ENCODE results near the gene CD52.
"Not testable (repeated sequence)": the region's sequence is repeated elsewhere in the genome, so short reads cannot be mapped to it uniquely, and the experiment has no call there.

The CD52 gene

GRCh38 chr1:26284597-26285347, 33.0 kb upstream of the CD52 start:
- DNase-seq (ENCODE audit: low read depth): peak; percentile 91

GRCh38 chr1:26285366-26286063, 32.2 kb upstream of the CD52 start:
- DNase-seq (ENCODE audit: low read depth): no peak

GRCh38 chr1:26286064-26286416, 31.7 kb upstream of the CD52 start:
- DNase-seq (ENCODE audit: low read depth): no peak

GRCh38 chr1:26287033-26287711, 30.6 kb upstream of the CD52 start:
- no peak for DNase-seq (ENCODE audit: low read depth)

- no peak for DNase-seq (ENCODE audit: low read depth)
Observed at GRCh38 chr1:26287811-26288210, 29.9 kb upstream of the CD52 start.

GRCh38 chr1:26288311-26288941, 29.3 kb upstream of the CD52 start:
- no peak for DNase-seq (ENCODE audit: low read depth)

- DNase-seq (ENCODE audit: low read depth): no peak
Observed at GRCh38 chr1:26289158-26290059, 28.3 kb upstream of the CD52 start.

- no peak for DNase-seq (ENCODE audit: low read depth)
Observed at GRCh38 chr1:26290122-26290881, 27.5 kb upstream of the CD52 start.

GRCh38 chr1:26290882-26291261, 26.9 kb upstream of the CD52 start:
- DNase-seq (ENCODE audit: low read depth): no peak

- DNase-seq (ENCODE audit: low read depth): no peak
Observed at GRCh38 chr1:26291433-26291832, 26.3 kb upstream of the CD52 start.

GRCh38 chr1:26291939-26292338, 25.8 kb upstream of the CD52 start:
- no peak for DNase-seq (ENCODE audit: low read depth)

- DNase-seq (ENCODE audit: low read depth): not testable (repeated sequence)
Observed at GRCh38 chr1:26292735-26293134, 25.0 kb upstream of the CD52 start.

GRCh38 chr1:26293911-26294463, 23.8 kb upstream of the CD52 start:
- DNase-seq (ENCODE audit: low read depth): no peak

GRCh38 chr1:26295194-26296138, 22.3 kb upstream of the CD52 start:
- DNase-seq (ENCODE audit: low read depth): no peak

GRCh38 chr1:26296340-26297056, 21.3 kb upstream of the CD52 start:
- DNase-seq (ENCODE audit: low read depth): no peak

GRCh38 chr1:26297057-26297790, 20.5 kb upstream of the CD52 start:
- DNase-seq (ENCODE audit: low read depth): no peak

- no peak for DNase-seq (ENCODE audit: low read depth)
Observed at GRCh38 chr1:26297791-26298124, 20.0 kb upstream of the CD52 start.

- DNase-seq (ENCODE audit: low read depth): no peak
Observed at GRCh38 chr1:26300578-26301275, 17.0 kb upstream of the CD52 start.
